Ishikawa (cell line): ENCODE data around the gene TMEM238.

Source experiments
- CEBPB ChIP-seq: IDR thresholded peaks from 2 replicates; pipeline ENCODE4 v1.6.1; 2012
- CREB1 ChIP-seq: IDR thresholded peaks from 2 replicates; pipeline ENCODE4 v1.6.1; 2012; ENCODE audit warnings: low read depth
- FOXM1 ChIP-seq: IDR thresholded peaks from 2 replicates; pipeline ENCODE4 v1.6.1; 2012; ENCODE audit warnings: low read depth, borderline replicate concordance
- RAD21 ChIP-seq: IDR thresholded peaks from 2 replicates; pipeline ENCODE4 v1.6.1; 2012; ENCODE audit warnings: low read depth
- YY1 ChIP-seq: IDR thresholded peaks from 2 replicates; pipeline ENCODE4 v1.6.1; 2012; ENCODE audit warnings: low read depth
- ZBTB7A ChIP-seq: IDR thresholded peaks from 2 replicates; pipeline ENCODE4 v1.6.1; 2012; ENCODE audit warnings: low read depth
- TF ChIP-seq, protein P1 (sequence below): IDR thresholded peaks from 2 replicates; pipeline ENCODE4 v1.6.1; 2012
- TF ChIP-seq, protein P2 (sequence below): IDR thresholded peaks from 2 replicates; pipeline ENCODE4 v1.6.1; 2012; ENCODE audit warnings: low read depth, mild to moderate bottlenecking

DNA sequence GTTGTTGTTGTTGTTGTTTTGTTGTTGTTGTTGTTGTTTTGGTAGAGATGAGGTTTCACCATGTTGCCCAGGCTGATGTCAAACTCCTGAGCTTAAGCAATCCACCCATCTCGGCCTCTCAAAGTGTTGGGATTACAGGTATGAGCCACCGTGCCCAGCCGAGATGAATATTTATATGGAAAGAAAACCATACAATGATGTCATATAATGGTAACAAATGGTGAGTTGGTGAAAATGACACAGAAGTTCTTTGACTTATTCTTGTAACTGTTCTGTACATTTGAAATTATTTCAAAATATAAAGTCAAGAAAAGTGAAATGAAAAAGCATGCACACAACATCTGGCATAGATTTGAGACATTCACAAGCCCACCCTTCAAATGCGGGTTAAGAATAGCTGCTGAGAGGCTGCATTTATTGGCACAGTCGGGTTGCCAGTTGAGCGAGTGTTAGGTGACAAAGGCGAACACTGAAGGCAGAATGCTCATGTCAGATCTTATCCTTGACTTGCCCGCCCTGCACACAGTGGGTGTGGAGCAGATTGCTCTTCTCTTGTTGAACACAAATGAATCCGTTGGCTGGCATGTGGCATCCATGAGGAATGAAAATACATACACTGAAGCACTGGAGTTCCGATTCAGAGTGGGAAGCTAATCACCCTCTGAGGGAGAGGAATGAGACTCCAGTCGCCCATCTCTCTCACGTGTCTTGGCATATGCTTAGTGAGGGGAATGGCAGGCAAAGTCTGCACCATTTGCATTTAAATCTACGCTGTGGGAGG lies 39.3 kb upstream of the TMEM238 start:
- TF ChIP-seq ZBTB7A (no peak), FOXM1 (no peak), YY1 (no peak), CREB1 (no peak), CEBPB (no peak), RAD21 (no peak)
- TF ChIP-seq, protein P1, sequence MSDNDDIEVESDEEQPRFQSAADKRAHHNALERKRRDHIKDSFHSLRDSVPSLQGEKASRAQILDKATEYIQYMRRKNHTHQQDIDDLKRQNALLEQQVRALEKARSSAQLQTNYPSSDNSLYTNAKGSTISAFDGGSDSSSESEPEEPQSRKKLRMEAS: no peak
- TF ChIP-seq, protein P2, sequence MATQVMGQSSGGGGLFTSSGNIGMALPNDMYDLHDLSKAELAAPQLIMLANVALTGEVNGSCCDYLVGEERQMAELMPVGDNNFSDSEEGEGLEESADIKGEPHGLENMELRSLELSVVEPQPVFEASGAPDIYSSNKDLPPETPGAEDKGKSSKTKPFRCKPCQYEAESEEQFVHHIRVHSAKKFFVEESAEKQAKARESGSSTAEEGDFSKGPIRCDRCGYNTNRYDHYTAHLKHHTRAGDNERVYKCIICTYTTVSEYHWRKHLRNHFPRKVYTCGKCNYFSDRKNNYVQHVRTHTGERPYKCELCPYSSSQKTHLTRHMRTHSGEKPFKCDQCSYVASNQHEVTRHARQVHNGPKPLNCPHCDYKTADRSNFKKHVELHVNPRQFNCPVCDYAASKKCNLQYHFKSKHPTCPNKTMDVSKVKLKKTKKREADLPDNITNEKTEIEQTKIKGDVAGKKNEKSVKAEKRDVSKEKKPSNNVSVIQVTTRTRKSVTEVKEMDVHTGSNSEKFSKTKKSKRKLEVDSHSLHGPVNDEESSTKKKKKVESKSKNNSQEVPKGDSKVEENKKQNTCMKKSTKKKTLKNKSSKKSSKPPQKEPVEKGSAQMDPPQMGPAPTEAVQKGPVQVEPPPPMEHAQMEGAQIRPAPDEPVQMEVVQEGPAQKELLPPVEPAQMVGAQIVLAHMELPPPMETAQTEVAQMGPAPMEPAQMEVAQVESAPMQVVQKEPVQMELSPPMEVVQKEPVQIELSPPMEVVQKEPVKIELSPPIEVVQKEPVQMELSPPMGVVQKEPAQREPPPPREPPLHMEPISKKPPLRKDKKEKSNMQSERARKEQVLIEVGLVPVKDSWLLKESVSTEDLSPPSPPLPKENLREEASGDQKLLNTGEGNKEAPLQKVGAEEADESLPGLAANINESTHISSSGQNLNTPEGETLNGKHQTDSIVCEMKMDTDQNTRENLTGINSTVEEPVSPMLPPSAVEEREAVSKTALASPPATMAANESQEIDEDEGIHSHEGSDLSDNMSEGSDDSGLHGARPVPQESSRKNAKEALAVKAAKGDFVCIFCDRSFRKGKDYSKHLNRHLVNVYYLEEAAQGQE: no peak
